GM12872 (cell line): ENCODE results near the gene PKN1.

Experiments
- CTCF ChIP-seq: IDR thresholded peaks from 3 replicates; pipeline ENCODE4 v1.5.1; 2011; ENCODE audit warnings: low read depth, mild to moderate bottlenecking, low read length, moderate library complexity; ENCODE audit not compliant: insufficient read depth

PKN1 gene

GRCh38 chr19:14405758-14406644 lies 27.1 kb upstream of the PKN1 start:
- TF ChIP-seq CTCF = peak; percentile 88

DNA sequence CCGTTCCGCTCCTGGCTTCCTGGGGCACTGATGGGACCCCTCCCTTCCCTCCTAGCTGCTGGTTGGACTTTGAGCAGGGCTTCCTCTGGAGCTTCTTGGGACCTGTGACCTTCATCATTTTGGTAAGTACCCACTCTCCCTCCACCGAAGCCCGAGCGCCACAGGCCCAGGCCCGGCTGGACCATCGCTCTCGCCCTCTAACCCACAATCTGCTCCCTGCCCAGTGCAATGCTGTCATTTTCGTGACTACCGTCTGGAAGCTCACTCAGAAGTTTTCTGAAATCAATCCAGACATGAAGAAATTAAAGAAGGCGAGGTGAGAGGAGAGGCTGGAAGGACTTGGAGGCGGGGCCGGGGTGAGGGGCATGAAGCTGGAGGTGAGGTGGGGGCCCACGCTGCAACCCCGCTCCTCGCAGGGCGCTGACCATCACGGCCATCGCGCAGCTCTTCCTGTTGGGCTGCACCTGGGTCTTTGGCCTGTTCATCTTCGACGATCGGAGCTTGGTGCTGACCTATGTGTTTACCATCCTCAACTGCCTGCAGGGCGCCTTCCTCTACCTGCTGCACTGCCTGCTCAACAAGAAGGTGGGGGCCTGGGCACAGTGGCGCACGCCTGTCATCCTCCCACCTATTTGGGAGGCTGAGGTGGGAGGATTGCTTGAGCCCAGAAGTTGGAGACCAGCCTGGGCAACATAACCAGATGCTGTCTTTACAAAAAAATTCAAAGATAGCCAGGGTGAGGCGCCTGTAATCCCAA lies 26.3 kb upstream of the PKN1 start:
- no peak for TF ChIP-seq CTCF

DNA sequence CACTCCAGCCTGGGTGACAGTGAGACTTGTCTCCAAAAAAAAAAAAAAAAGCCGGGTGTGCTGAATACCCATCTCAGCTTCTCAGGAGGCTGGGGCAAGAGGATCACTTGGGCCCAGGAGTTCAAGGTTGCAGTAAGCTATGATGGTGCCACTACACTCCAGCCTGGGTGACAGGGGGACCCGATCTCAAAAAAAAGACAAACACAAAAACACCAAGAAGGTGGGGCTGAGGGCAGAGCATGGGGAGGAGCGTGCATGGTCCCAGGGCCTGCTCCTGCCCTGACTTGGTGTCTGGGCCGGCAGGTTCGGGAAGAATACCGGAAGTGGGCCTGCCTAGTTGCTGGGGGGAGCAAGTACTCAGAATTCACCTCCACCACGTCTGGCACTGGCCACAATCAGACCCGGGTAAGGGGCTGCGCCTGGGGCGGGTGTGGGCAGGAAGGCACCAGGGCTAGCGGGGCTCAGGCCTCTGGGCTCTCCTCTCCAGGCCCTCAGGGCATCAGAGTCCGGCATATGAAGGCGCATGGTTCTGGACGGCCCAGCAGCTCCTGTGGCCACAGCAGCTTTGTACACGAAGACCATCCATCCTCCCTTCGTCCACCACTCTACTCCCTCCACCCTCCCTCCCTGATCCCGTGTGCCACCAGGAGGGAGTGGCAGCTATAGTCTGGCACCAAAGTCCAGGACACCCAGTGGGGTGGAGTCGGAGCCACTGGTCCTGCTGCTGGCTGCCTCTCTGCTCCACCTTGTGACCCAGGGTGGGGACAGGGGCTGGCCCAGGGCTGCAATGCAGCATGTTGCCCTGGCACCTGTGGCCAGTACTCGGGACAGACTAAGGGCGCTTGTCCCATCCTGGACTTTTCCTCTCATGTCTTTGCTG lies 25.3 kb upstream of the PKN1 start:
- no peak for TF ChIP-seq CTCF

DNA sequence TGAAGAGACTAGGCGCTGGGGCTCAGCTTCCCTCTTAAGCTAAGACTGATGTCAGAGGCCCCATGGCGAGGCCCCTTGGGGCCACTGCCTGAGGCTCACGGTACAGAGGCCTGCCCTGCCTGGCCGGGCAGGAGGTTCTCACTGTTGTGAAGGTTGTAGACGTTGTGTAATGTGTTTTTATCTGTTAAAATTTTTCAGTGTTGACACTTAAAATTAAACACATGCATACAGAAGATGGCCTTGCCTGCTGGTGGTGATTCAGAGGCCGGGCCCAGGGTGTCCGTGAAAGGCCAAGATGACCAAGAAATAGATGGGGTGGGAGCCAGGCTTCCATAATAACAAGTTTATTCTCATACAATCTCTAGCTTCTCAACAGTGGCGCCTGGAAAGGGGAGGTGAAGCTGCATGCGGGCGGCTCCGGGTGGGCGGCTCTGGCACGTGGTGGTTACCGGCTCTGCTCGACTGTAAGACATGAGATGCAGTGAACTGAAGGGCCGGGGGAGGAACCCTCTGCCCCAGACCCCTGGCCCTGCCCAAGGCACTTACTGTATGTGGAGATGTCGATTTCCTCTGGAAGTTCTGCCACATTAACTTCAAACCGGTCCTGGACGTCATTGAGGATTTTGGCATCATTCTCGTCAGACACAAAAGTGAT lies 24.5 kb upstream of the PKN1 start:
- no peak for TF ChIP-seq CTCF

DNA sequence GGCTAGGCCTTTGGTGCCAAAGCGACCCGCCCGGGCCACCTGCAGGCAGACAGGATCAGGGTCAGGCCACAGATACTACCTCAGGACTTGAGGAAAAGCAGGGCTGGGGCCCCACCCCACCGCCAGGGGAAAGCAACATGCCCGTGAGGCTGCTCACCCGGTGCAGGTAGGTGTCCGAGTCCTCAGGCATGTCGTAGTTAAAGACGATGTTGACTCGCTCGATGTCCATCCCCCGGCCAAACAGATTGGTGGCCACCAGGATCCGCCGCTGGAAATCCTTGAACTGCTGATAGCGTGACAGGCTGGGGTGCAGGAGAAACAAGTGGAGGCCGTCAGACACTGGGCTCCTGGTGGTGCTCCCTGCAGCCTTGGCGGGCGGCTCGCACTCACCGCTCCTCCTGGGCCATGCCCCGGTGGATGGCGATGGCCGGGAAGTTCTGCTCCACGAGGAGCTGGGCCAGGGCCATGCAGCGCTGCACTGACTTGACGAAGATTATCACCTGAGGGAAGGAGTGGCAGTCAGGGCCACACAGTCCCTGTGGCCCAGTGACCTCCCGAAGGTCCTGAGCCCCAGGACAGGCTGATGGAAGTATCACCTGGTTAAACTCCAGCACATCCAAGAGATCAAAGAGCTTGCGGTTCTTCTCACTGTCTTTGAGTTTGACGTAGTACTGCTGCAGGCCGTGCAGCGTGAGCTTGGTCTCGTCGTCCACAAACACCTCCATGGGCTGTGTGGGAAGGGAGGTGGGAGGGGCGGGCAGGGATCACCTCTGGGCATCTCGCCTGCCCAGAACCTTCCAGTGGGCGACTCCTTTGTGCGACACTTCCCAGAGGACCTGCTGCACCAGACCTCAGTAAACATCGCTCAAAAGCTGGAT lies 23.7 kb upstream of the PKN1 start:
- no peak for TF ChIP-seq CTCF
